Left lung (tissue), 14 donors: ENCODE results near the gene USP10. TPM values are rescaled to one million over a fixed set of nuclear protein-coding genes. Genes with fewer than 3 reads are reported as not detected.
A peak's percentile ranks its signal among the peaks of the same experiment; 100 is the strongest.

Experiments used
- ATAC-seq: fragments of 200-7000 bp; cut with Tn5 transposase; one replicate; pipeline ENCODE4 v1.9.1; 2020; ENCODE audit warnings: moderate library complexity
- DNase-seq, 4 donors: peaks; one replicate each; pipeline ENCODE4 v3.0.0-alpha.2; 2013 to 2020
- H3K27ac ChIP-seq, 2 donors: fragments of 200-600 bp; sonication (generic) in 1 of 2; one replicate each; pipeline versions ENCODE4 v1.5.0 to v1.8.0; 2020 to 2021
- H3K27me3 ChIP-seq, 2 donors: fragments of 200-600 bp; sonication (generic) in 1 of 2; one replicate each; pipeline versions ENCODE4 v1.5.0 to v1.8.0; 2020 to 2021
- H3K36me3 ChIP-seq, 2 donors: fragments of 200-600 bp; sonication (generic) in 1 of 2; one replicate each; pipeline versions ENCODE4 v1.5.0 to v1.8.0; 2020 to 2021
- H3K4me1 ChIP-seq, 2 donors: fragments of 200-600 bp; one replicate each; pipeline ENCODE4 v1.8.0; 2021
- H3K4me3 ChIP-seq, 2 donors: fragments of 200-600 bp; sonication (generic) in 1 of 2; one replicate each; pipeline versions ENCODE4 v1.5.0 to v1.8.0; 2020 to 2021; ENCODE audit warnings: mild to moderate bottlenecking in 1 of 2
- H3K9me3 ChIP-seq, 2 donors: fragments of 200-600 bp; sonication (generic) in 1 of 2; one replicate each; pipeline versions ENCODE4 v1.5.0 to v1.8.0; 2020 to 2021
- CTCF ChIP-seq, 2 donors: fragments of 200-600 bp; sonication (generic) in 1 of 2; IDR thresholded peaks; one replicate each; pipeline versions ENCODE4 v1.5.0 to v1.8.0; 2021; ENCODE audit warnings: antibody characterized with exemption in 2 of 2
- intact Hi-C, 2 donors: fragments of 100-400 bp; cut with DNase I; formaldehyde crosslinking; loops; one replicate each; pipeline versions ENCODE4 v1.11.2 to v1.14.2; 2022
- long read RNA-seq, 12 donors: library from polyadenylated mRNA in 2 of 12; unstranded in 2 of 12; transcript quantifications; one replicate each; pipeline ENCODE4 v2.0.0 and lab custom pipeline, GENCODE V29; 2019 to 2026
- polyA plus RNA-seq, 6 donors: library from polyadenylated mRNA; unstranded; fragments of 120-200 nt; gene quantifications; one replicate each; pipeline ENCODE4 v1.2.1, GENCODE V29; 2013; ENCODE audit not compliant: insufficient read length in 6 of 6
- total RNA-seq, 2 donors: library from RNA; stranded (reverse); fragmentation: NEBNext Ultra II Directional; extraction: Animal tissue kit (Norgen Biotek cat#: 25700); gene quantifications; one replicate each; pipeline ENCODE4 v1.2.1, GENCODE V29; 2021
- donor health status: DM: no; HTN: yes; CAD: no.
- donor health status: DM: no; HTN: no; CAD: no.

The USP10 gene
- total RNA-seq (10 to 100 TPM; 57.4 to 77.3 TPM), polyA plus RNA-seq (100 to 1,000 TPM in 1 of 6 donors, 10 to 100 TPM in 5; 80.3 to 102 (median 91.7) TPM)
- long read RNA-seq, donor 1, transcript USP10-201 (14 exons, 3,009 nt), result major isoform, 8 of 48 reads
- long read RNA-seq, donor 1, partial matches to known transcripts, result 38 of 48 reads
- long read RNA-seq, donor 1, other reads (novel, unspliced or antisense), result 0 of 48 reads
- long read RNA-seq, donor 2, transcript USP10-201 (14 exons, 3,009 nt), result major isoform, 11 of 48 reads
- long read RNA-seq, donor 2, partial matches to known transcripts, result 34 of 48 reads
- long read RNA-seq, donor 2, other reads (novel, unspliced or antisense), result 0 of 48 reads
- long read RNA-seq, donor 3, transcript USP10-201 (14 exons, 3,009 nt), result major isoform, 5 of 32 reads
- long read RNA-seq, donor 3, partial matches to known transcripts, result 25 of 32 reads
- long read RNA-seq, donor 3, other reads (novel, unspliced or antisense), result 0 of 32 reads
- long read RNA-seq, donor 4, partial matches to known transcripts, result 5 of 6 reads
- long read RNA-seq, donor 4, other reads (novel, unspliced or antisense), result 1 of 6 reads
- long read RNA-seq, donor 5, transcript USP10-201 (14 exons, 3,009 nt), result major isoform, 5 of 39 reads
- long read RNA-seq, donor 5, partial matches to known transcripts, result 33 of 39 reads
- long read RNA-seq, donor 5, other reads (novel, unspliced or antisense), result 0 of 39 reads
- long read RNA-seq, donor 6, transcript USP10-201 (14 exons, 3,009 nt), result major isoform, 12 of 22 reads
- long read RNA-seq, donor 6, partial matches to known transcripts, result 10 of 22 reads
- long read RNA-seq, donor 6, other reads (novel, unspliced or antisense), result 0 of 22 reads
- long read RNA-seq, donor 7, transcript USP10-201 (14 exons, 3,009 nt), result major isoform, 6 of 6 reads
- long read RNA-seq, donor 7, partial matches to known transcripts, result 0 of 6 reads
- long read RNA-seq, donor 7, other reads (novel, unspliced or antisense), result 0 of 6 reads
- long read RNA-seq, donor 8, transcript USP10-201 (14 exons, 3,009 nt), result major isoform, 13 of 25 reads
- long read RNA-seq, donor 8, partial matches to known transcripts, result 10 of 25 reads
- long read RNA-seq, donor 8, other reads (novel, unspliced or antisense), result 0 of 25 reads
- long read RNA-seq, donor 9, result 0 reads
- long read RNA-seq, donor 10, partial matches to known transcripts, result 9 of 10 reads
- long read RNA-seq, donor 10, other reads (novel, unspliced or antisense), result 0 of 10 reads
- long read RNA-seq, donor 11, result 0 reads
- long read RNA-seq, donor 12, transcript USP10-201 (14 exons, 3,009 nt), result major isoform, 7 of 21 reads
- long read RNA-seq, donor 12, partial matches to known transcripts, result 13 of 21 reads
- long read RNA-seq, donor 12, other reads (novel, unspliced or antisense), result 0 of 21 reads

GRCh38 chr16:84699712-84700445, at the start of gene USP10:
Gene USP10 (plus strand): TSS chr16:84700000. CDS start chr16:84700091, 91 bp downstream.
- TF ChIP-seq CTCF (IDR thresholded peaks at IDR 0.05), result no peak
- H3K9me3 ChIP-seq, result no peaks in the 10 kb centered on the region
- ATAC-seq (peak; percentile 91), DNase-seq (peak; percentile 77 to 95 (median 86))
- intact Hi-C loops, result no loop called here
- H3K36me3 ChIP-seq, result no peaks in the 10 kb centered on the region
- H3K4me3 ChIP-seq, result peak within 1 kb of the TSS; percentile 93 to 98
- peak within 1 kb of the TSS; percentile 77 to 85 for H3K27ac ChIP-seq
- H3K27me3 ChIP-seq, result no peaks in the 10 kb centered on the region
- H3K4me1 ChIP-seq, result peaks cover 9 to 48% of the 10 kb centered on the region in 2 donors

GRCh38 chr16:84650062-84650991, 49.5 kb upstream of the USP10 start:
- Histone ChIP-seq H3K9me3 (no peaks in the 10 kb centered on the region), H3K36me3 (peaks cover 0 to 45% of the 10 kb centered on the region in 2 donors), H3K27me3 (no peaks in the 10 kb centered on the region), H3K4me1 (peaks cover 7 to 23% of the 10 kb centered on the region in 2 donors), H3K4me3 (no peak overlapping the region), H3K27ac (no peak overlapping the region)
- ATAC-seq (no peak), DNase-seq (no peak)
- TF ChIP-seq CTCF (IDR thresholded peaks at IDR 0.05), result no peak
- intact Hi-C loops, result no loop called here

GRCh38 chr16:84652566-84652965, 47.2 kb upstream of the USP10 start:
- intact Hi-C loops, result no loop called here
- ATAC-seq, result no peak
- H3K36me3 ChIP-seq, result peaks cover 0 to 60% of the 10 kb centered on the region in 2 donors

More at GRCh38 chr16:84652566-84652965, 47.2 kb upstream of the USP10 start:
- DNase-seq, result no peak
- no peaks in the 10 kb centered on the region for H3K27me3 ChIP-seq
- no peak overlapping the region for H3K4me3 ChIP-seq
- no peaks in the 10 kb centered on the region for H3K9me3 ChIP-seq
- no peak overlapping the region for H3K27ac ChIP-seq
- no peak for TF ChIP-seq CTCF (IDR thresholded peaks at IDR 0.05)
- H3K4me1 ChIP-seq, result peaks cover 5 to 23% of the 10 kb centered on the region in 2 donors
